C4-2B (cell line): Measurements from ENCODE around the gene SPAG4.
A peak's percentile ranks its signal among the peaks of the same experiment; 100 is the strongest.

Source experiments
- H3K27ac ChIP-seq: fragments of 450-650 bp; 2 replicates; pipeline ENCODE4 v1.5.1; 2017
- CTCF ChIP-seq: fragments of 450-650 bp; conservative IDR thresholded peaks from 2 replicates; pipeline ENCODE4 v1.5.1; 2017; ENCODE audit warnings: mild to moderate bottlenecking
- ZFX ChIP-seq: fragments of 450-650 bp; IDR thresholded peaks from 2 replicates; pipeline ENCODE4 v1.6.1; 2017

The SPAG4 gene

GRCh38 chr20:35600176-35600992 lies 15.2 kb upstream of the SPAG4 start:
- TF ChIP-seq ZFX (no peak), CTCF (no peak)
- H3K27ac ChIP-seq: no peak overlapping the region; the same call in 1 of the 2 replicates

- TF ChIP-seq CTCF (peak; percentile 65), ZFX (peak; percentile 59; the same call in 1 of the 2 replicates)
- peak overlapping the region; percentile 62 for H3K27ac ChIP-seq
Measured at GRCh38 chr20:35600993-35601973, 14.3 kb upstream of the SPAG4 start.

- H3K27ac ChIP-seq: peak overlapping the region; percentile 62
Measured at GRCh38 chr20:35601990-35602389, 13.6 kb upstream of the SPAG4 start.

GRCh38 chr20:35602851-35603495 lies 12.7 kb upstream of the SPAG4 start:
- H3K27ac ChIP-seq: no peak overlapping the region
- TF ChIP-seq CTCF (no peak), ZFX (no peak)

More at GRCh38 chr20:35601990-35602389, 13.6 kb upstream of the SPAG4 start:
- TF ChIP-seq ZFX (no peak), CTCF (no peak)

GRCh38 chr20:35603695-35604448 lies 11.8 kb upstream of the SPAG4 start:
- TF ChIP-seq CTCF (no peak), ZFX (no peak)
- H3K27ac ChIP-seq: no peak overlapping the region

GRCh38 chr20:35604449-35604747 lies 11.2 kb upstream of the SPAG4 start:
- no peak overlapping the region for H3K27ac ChIP-seq
- TF ChIP-seq CTCF (no peak), ZFX (no peak)
